Neural cell (in vitro differentiated cells): ENCODE results near the gene ENKD1. TPM values are rescaled to one million over a fixed set of nuclear protein-coding genes. Genes with fewer than 3 reads are reported as not detected.

ENCODE experiments used
- H2AFZ ChIP-seq: fragments of 200-600, 300-800 bp; sonication (generic), shearing (Covaris generic); 2 replicates; pipeline ENCODE4 v1.6.0; 2014; ENCODE audit warnings: low read depth, mild to moderate bottlenecking, antibody characterized with exemption, low read length, moderate library complexity
- H3F3A ChIP-seq: fragments of 200-600 bp; shearing (Covaris generic); 2 replicates; pipeline ENCODE4 v1.6.1; 2016; ENCODE audit warnings: mild to moderate bottlenecking, moderate library complexity, mixed read lengths, antibody characterized with exemption, low read length; ENCODE audit not compliant: insufficient read depth, poor library complexity, severe bottlenecking
- H3K27ac ChIP-seq: fragments of 200-600, 300-800 bp; sonication (generic), shearing (Covaris generic); 2 replicates; pipeline ENCODE4 v1.5.1; 2014; ENCODE audit warnings: mild to moderate bottlenecking, low read length, moderate library complexity
- H3K27me3 ChIP-seq: fragments of 300-800, 200-600 bp; sonication (generic), shearing (Covaris generic); 2 replicates; pipeline ENCODE4 v1.6.0; 2014; ENCODE audit warnings: mild to moderate bottlenecking, low read depth, low read length, moderate library complexity; ENCODE audit not compliant: insufficient read depth
- H3K36me3 ChIP-seq: fragments of 300-800, 200-600 bp; sonication (generic), shearing (Covaris generic); 2 replicates; pipeline ENCODE4 v1.5.1; 2014; ENCODE audit warnings: mild to moderate bottlenecking, antibody characterized with exemption, low read length, moderate library complexity; ENCODE audit not compliant: insufficient read depth
- H3K4me2 ChIP-seq: fragments of 300-800, 200-600 bp; sonication (generic), shearing (Covaris generic); 2 replicates; pipeline ENCODE4 v1.6.0; 2014; ENCODE audit warnings: mild to moderate bottlenecking, low read length
- H3K4me3 ChIP-seq: fragments of 300-800, 200-600 bp; sonication (generic), shearing (Covaris generic); 2 replicates; pipeline ENCODE4 v1.5.1; 2014; ENCODE audit warnings: mild to moderate bottlenecking, low read length, moderate library complexity
- H3K79me2 ChIP-seq: fragments of 200-600 bp; shearing (Covaris generic); replicated peaks from 2 replicates; pipeline ENCODE4 v1.6.0; 2014; ENCODE audit warnings: mild to moderate bottlenecking, low read length, moderate library complexity; ENCODE audit not compliant: insufficient read depth
- H3K9ac ChIP-seq: fragments of 300-800, 200-600 bp; sonication (generic), shearing (Covaris generic); 2 replicates; pipeline ENCODE4 v1.6.1; 2016; ENCODE audit warnings: mild to moderate bottlenecking, low read length, mixed read lengths
- H3K9me2 ChIP-seq: fragments of 200-600 bp; shearing (Covaris generic); 2 replicates; pipeline ENCODE4 v1.6.1; 2016; ENCODE audit warnings: mild to moderate bottlenecking, low read length, mixed read lengths; ENCODE audit not compliant: insufficient read depth
- H3K9me3 ChIP-seq: fragments of 200-600, 300-800 bp; sonication (generic), shearing (Covaris generic); 2 replicates; pipeline ENCODE4 v1.6.1; 2016; ENCODE audit warnings: mild to moderate bottlenecking, mixed run types, low read length, moderate library complexity, mixed read lengths
- H4K20me1 ChIP-seq: fragments of 200-600 bp; shearing (Covaris generic); 2 replicates; pipeline ENCODE4 v1.6.1; 2016; ENCODE audit warnings: mild to moderate bottlenecking, mixed run types; ENCODE audit not compliant: insufficient read depth
- EP300 ChIP-seq: fragments of 450-650 bp; conservative IDR thresholded peaks from 2 replicates; pipeline ENCODE4 v1.6.1; 2014; ENCODE audit warnings: antibody characterized with exemption, mild to moderate bottlenecking, moderate library complexity; ENCODE audit not compliant: poor library complexity, severe bottlenecking
- EZH2 ChIP-seq: fragments of 200-600, 300-800 bp; shearing (Covaris generic), sonication (generic); IDR thresholded peaks from 2 replicates; pipeline ENCODE4 v1.6.1; 2014; ENCODE audit warnings: antibody characterized with exemption, low read length, borderline replicate concordance, mild to moderate bottlenecking; ENCODE audit not compliant: insufficient read depth, poor library complexity, severe bottlenecking
- MXI1 ChIP-seq: fragments of 450-650 bp; conservative IDR thresholded peaks from 2 replicates; pipeline ENCODE4 v1.6.1; 2014; ENCODE audit warnings: antibody characterized with exemption, mild to moderate bottlenecking; ENCODE audit not compliant: poor library complexity, severe bottlenecking
- POLR2AphosphoS5 ChIP-seq: IDR thresholded peaks from 2 replicates; pipeline ENCODE4 v1.6.1; 2012
- RAD21 ChIP-seq: fragments of 450-650 bp; conservative IDR thresholded peaks from 2 replicates; pipeline ENCODE4 v1.6.1; 2014; ENCODE audit warnings: antibody characterized with exemption, mild to moderate bottlenecking, moderate library complexity
- REST ChIP-seq: IDR thresholded peaks from 2 replicates; pipeline ENCODE4 v1.6.1; 2012; ENCODE audit warnings: borderline replicate concordance
- SMC3 ChIP-seq: fragments of 450-650 bp; conservative IDR thresholded peaks from 2 replicates; pipeline ENCODE4 v1.6.1; 2014; ENCODE audit warnings: antibody characterized with exemption, mild to moderate bottlenecking, moderate library complexity; ENCODE audit not compliant: poor library complexity
- TAF1 ChIP-seq: IDR thresholded peaks from 2 replicates; pipeline ENCODE4 v1.6.1; 2012; ENCODE audit warnings: low read depth
- polyA plus RNA-seq: library from polyadenylated mRNA; depleted of rRNA; stranded (reverse); fragments of >200 nt; gene quantifications from 2 replicates; pipeline ENCODE4 v1.2.3, GENCODE V29; 2014
- TF ChIP-seq, protein P1 (sequence below): fragments of 450-650 bp; IDR thresholded peaks from 2 replicates; pipeline ENCODE4 v1.5.1; 2014; ENCODE audit warnings: antibody characterized with exemption, mild to moderate bottlenecking, moderate library complexity; ENCODE audit not compliant: poor library complexity, severe bottlenecking

The ENKD1 gene
- polyA plus RNA-seq, 1 donor from 2014 or later: 36.6 TPM

DNA sequence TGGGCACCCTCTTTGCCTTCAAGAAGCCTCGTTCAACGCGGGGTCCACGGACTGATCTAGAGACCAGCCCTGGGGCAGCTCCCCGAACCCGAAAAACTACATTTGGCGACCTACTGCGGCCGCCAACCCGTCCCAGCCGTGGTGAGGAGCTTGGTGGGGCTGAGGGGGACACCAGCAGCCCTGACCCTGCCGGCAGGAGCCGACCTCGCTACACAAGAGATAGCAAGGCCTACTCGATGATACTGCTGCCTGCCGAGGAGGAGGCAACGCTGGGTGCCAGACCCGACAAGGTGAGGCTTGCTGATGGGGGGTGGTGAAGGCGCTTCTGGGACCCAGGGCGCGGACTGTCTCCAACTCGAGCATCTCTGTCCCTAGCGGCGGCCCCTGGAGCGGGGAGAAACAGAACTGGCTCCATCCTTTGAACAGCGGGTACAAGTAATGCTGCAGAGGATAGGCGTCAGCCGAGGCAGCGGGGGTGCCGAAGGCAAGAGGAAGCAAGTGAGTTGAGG lies 12.1 kb downstream of the ENKD1 start:
- Histone ChIP-seq H3K27me3 (peaks cover 24% of the 10 kb centered on the region), H2AFZ (no peak overlapping the region), H3K27ac (no peak overlapping the region), H3K9me3 (no peaks in the 10 kb centered on the region), H3K9ac (no peak overlapping the region), H3K36me3 (no peaks in the 10 kb centered on the region), H3K4me2 (no peak overlapping the region), H3K4me3 (peak overlapping the region; percentile 97), H4K20me1 (no peaks in the 10 kb centered on the region), H3K79me2 (peaks cover 10% of the 10 kb centered on the region), H3K9me2 (no peaks in the 10 kb centered on the region), H3F3A (no peaks in the 10 kb centered on the region)
- TF ChIP-seq REST (no peak), RAD21 (no peak), TAF1 (no peak), EZH2 (no peak), EP300 (no peak), SMC3 (no peak), POLR2AphosphoS5 (no peak), MXI1 (no peak)
- TF ChIP-seq, protein P1, sequence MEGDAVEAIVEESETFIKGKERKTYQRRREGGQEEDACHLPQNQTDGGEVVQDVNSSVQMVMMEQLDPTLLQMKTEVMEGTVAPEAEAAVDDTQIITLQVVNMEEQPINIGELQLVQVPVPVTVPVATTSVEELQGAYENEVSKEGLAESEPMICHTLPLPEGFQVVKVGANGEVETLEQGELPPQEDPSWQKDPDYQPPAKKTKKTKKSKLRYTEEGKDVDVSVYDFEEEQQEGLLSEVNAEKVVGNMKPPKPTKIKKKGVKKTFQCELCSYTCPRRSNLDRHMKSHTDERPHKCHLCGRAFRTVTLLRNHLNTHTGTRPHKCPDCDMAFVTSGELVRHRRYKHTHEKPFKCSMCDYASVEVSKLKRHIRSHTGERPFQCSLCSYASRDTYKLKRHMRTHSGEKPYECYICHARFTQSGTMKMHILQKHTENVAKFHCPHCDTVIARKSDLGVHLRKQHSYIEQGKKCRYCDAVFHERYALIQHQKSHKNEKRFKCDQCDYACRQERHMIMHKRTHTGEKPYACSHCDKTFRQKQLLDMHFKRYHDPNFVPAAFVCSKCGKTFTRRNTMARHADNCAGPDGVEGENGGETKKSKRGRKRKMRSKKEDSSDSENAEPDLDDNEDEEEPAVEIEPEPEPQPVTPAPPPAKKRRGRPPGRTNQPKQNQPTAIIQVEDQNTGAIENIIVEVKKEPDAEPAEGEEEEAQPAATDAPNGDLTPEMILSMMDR: no peak

DNA sequence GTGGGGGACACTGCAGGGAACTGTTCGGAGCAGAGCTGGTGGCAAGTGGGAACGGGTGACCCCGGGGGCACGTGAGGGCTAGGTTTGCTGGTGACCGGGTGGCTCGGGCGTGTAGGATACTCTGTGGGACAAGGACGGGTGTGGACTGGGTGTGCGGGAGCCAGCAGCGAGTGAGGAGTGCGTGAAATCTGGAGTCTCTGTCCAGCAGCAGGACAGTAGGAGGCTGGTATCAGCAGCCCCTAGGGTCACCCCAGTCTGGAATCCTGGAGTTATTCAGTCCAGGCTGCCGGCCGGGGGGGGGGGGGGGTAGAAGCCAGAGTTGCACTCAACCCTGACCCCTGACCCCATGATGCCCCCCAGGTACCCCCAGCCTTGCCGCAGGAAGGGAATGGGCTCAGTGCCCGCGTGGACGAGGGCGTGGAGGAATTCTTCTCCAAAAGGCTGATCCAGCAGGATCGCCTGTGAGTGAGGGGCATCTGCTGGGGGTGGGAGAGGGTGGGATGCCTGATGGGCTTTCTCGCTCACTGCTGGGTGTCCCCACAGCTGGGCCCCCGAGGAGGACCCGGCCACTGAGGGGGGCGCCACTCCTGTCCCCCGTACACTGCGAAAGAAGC lies 12.7 kb downstream of the ENKD1 start:
- H2AFZ ChIP-seq: no peak overlapping the region

More for the DNA sequence above, 12.7 kb downstream of the ENKD1 start:
- Histone ChIP-seq H3K79me2 (peaks cover 4% of the 10 kb centered on the region), H3K9ac (peak overlapping the region; percentile 80), H3K4me3 (peak overlapping the region; percentile 97), H4K20me1 (no peaks in the 10 kb centered on the region), H3K9me3 (no peaks in the 10 kb centered on the region), H3K27me3 (peaks cover 29% of the 10 kb centered on the region), H3K36me3 (no peaks in the 10 kb centered on the region), H3F3A (no peaks in the 10 kb centered on the region), H3K9me2 (no peaks in the 10 kb centered on the region), H3K4me2 (peak overlapping the region; percentile 37), H3K27ac (no peak overlapping the region)
- TF ChIP-seq, protein P1: no peak
- TF ChIP-seq REST (no peak), POLR2AphosphoS5 (no peak), SMC3 (no peak), EZH2 (no peak), TAF1 (no peak), MXI1 (no peak)
